Measurements from ENCODE around the gene ZNF831. TPM values are rescaled to one million over a fixed set of nuclear protein-coding genes. Genes with fewer than 3 reads are reported as not detected.

The ZNF831 gene
- total and polyA plus RNA-seq, 3 donors from 2014 or later = 0.99 to 4.8 (median 4.0) TPM

GRCh38 chr20:59123678-59124255 lies 39.9 kb upstream of the ZNF831 start:
- TF ChIP-seq POLR2A (IDR thresholded peaks at IDR 0.05) (no peak), CTCF (IDR thresholded peaks at IDR 0.05) (no peak)
- no peak for DNase-seq

GRCh38 chr20:59124296-59125029 lies 39.2 kb upstream of the ZNF831 start:
- intact Hi-C loops (cut with DNase I; ENCODE audit: low total_unique reads) = no loop called here
- no peaks in the 10 kb centered on the region for H3K36me3 ChIP-seq (ENCODE audit: low read depth, missing control alignments)
- WGBS, 2 donors = 62 to 73% methylated on average over 15 of the region's 15 CpGs
- DNase-seq = no peak
- H3K27me3 ChIP-seq = no peaks in the 10 kb centered on the region
- TF ChIP-seq POLR2A (IDR thresholded peaks at IDR 0.05) (no peak), CTCF (IDR thresholded peaks at IDR 0.05) (no peak)
- H3K27ac ChIP-seq = peak overlapping the region in 1 of 2 donors; percentile 22
- H3K4me3 ChIP-seq = no peak overlapping the region
- H3K9me3 ChIP-seq = no peaks in the 10 kb centered on the region
- peaks cover 6% of the 10 kb centered on the region for H3K4me1 ChIP-seq

More at GRCh38 chr20:59123678-59124255, 39.9 kb upstream of the ZNF831 start:
- H3K27ac ChIP-seq = peak overlapping the region in 1 of 2 donors; percentile 22
- no peak overlapping the region for H3K4me3 ChIP-seq
- H3K9me3 ChIP-seq = no peaks in the 10 kb centered on the region
- no peaks in the 10 kb centered on the region for H3K36me3 ChIP-seq (ENCODE audit: low read depth, missing control alignments)
- intact Hi-C loops (cut with DNase I; ENCODE audit: low total_unique reads) = no loop called here
- 60 to 70% methylated on average over 10 of the region's 10 CpGs for WGBS, 2 donors
- peaks cover 6% of the 10 kb centered on the region for H3K4me1 ChIP-seq
- no peaks in the 10 kb centered on the region for H3K27me3 ChIP-seq

- intact Hi-C loops (cut with DNase I; ENCODE audit: low total_unique reads) = no loop called here
- Histone ChIP-seq H3K9me3 (no peaks in the 10 kb centered on the region), H3K27me3 (no peaks in the 10 kb centered on the region), H3K27ac (peak overlapping the region in 1 of 2 donors; percentile 22), H3K4me1 (peaks cover 6% of the 10 kb centered on the region), H3K4me3 (no peak overlapping the region), H3K36me3 (ENCODE audit: low read depth, missing control alignments) (no peaks in the 10 kb centered on the region)
- 78 to 90% methylated on average over 6 to 7 of the region's 7 CpGs for WGBS, 2 donors
- DNase-seq = no peak
- TF ChIP-seq CTCF (IDR thresholded peaks at IDR 0.05) (no peak), POLR2A (IDR thresholded peaks at IDR 0.05) (no peak)
These were observed 38.3 kb upstream of the ZNF831 start for GRCh38 chr20:59125332-59125731.

- H3K36me3 ChIP-seq (ENCODE audit: low read depth, missing control alignments) = no peaks in the 10 kb centered on the region
- no peaks in the 10 kb centered on the region for H3K27me3 ChIP-seq
- 60 to 81% methylated on average over 7 of the region's 7 CpGs for WGBS, 2 donors
- peaks cover 6% of the 10 kb centered on the region for H3K4me1 ChIP-seq
- intact Hi-C loops (cut with DNase I; ENCODE audit: low total_unique reads) = no loop called here
- TF ChIP-seq POLR2A (IDR thresholded peaks at IDR 0.05) (no peak), CTCF (IDR thresholded peaks at IDR 0.05) (no peak)
- no peak overlapping the region for H3K4me3 ChIP-seq
- no peaks in the 10 kb centered on the region for H3K9me3 ChIP-seq
- H3K27ac ChIP-seq = peak overlapping the region in 1 of 2 donors; percentile 22
- peak; percentile 48 for DNase-seq
These were observed 37.8 kb upstream of the ZNF831 start for GRCh38 chr20:59125836-59126235.
